HG03442 (cell line): ENCODE data around the gene SLC22A23.
"Not testable (repeated sequence)": the region's sequence is repeated elsewhere in the genome, so short reads cannot be mapped to it uniquely, and the experiment has no call there.

Experiments
- ATAC-seq: cut with Tn5 transposase; IDR thresholded peaks from one replicate; pipeline ENCODE4 v1.9.1; 2021; ENCODE audit warnings: mild to moderate bottlenecking, moderate library complexity; ENCODE audit not compliant: unreplicated experiment

SLC22A23 gene

DNA sequence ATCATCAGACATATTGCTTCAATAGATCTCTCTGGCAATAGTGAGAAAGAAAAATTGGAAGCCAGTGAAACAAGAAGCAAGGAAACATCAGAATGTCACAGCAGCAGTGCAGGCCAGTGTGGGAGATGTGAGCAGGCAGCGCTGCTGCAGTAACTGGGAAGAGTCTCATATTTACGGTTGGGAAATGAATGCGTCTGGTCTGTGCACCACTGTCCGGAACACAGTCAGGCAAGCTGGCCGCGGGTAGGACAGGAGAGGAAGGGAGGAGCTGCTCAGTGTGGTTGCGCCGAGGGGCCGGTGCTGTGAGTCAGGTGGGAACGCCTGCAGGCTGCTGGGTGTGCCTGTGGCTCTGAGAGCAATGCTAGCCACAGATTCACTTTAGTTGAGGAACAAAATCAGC lies 204.5 kb downstream of the SLC22A23 start:
- no peak for ATAC-seq

DNA sequence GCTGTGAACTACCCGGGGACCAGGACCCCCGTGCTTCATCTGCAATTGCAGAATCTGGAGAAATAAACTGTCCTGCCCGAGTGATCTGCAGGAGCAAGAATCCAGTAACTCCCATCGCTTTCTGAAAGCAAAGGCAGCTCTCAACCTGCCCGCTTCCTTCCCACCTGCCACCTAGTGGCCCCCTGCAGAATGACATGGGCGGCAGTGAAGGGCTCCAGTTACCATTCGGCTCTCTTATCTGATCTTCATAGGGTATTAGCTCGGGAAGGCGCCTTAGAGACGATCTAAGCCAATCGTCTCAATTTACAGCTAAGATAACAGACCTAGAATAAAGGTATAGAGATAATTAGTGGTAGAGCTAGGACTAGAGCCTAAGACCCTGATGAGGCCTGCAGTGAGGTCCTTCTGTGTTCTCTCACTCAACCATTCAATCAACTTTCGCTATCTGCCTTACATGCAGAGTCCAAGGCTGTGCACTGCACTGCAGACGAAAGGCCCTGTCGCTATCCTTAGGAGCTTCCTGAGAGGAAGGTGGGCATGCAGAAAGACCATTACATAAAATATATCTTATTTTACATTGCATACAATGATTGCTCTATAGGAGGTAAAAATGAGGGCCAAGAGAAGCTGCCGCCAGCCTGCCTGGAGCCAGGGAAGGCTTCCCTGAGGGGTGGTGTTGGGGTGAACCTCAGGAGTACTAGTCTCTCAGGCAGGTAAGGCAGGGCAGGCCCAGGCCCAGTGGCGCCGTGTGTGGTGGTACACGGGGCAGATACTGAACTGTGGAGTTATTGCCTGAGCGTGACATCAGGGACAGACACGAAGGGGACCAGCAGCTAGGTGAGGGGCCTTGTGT lies 205.2 kb downstream of the SLC22A23 start:
- peak; percentile 79 for ATAC-seq

- ATAC-seq: no peak
Measured at GRCh38 chr6:3250231-3250675, 206.6 kb downstream of the SLC22A23 start.

DNA sequence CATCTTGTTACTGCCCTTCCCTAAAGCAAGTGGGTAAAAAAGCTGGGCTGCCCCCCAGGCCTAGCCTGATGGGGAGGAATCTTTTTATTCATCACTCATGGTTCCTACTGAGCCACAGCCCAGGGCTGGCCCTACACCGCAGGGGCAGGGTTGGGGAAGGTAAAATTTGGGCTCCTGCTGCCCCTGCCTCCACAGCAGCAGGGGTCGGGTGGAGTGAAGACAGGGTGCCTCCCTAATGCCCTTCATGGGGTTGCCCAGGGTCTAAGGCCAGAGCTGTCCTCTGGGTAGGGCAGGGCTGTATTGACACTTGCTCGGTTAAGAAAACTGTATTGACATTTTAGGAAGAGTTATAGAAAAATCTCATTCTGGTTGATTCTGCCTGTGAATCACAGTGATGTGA lies 207.0 kb downstream of the SLC22A23 start:
- ATAC-seq: no peak

GRCh38 chr6:3247255-3248146 lies 209.3 kb downstream of the SLC22A23 start:
- ATAC-seq: no peak

DNA sequence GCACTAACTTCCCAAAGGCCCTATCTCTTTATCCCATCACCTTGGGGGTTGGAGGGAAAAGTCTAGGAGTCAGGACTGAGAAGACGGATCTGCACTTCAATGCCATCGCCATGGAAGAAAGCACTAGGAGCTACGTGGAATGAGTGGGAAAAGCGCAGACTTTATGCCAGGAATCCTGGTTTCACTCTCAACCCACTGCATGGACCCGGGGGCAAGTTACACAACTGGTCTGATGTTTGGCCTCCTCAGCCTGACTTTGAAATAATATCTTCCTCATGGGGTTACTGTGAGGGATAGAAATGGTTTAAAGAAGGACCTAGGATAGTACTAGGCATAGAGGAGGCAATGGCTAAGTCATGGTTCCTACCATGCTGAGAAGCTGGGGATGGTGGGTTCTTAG lies 211.6 kb downstream of the SLC22A23 start:
- ATAC-seq: no peak

- not testable (repeated sequence) for ATAC-seq
Measured at GRCh38 chr6:3244832-3245161, 212.1 kb downstream of the SLC22A23 start.

- ATAC-seq: no peak
Measured at GRCh38 chr6:3244003-3244831, 212.6 kb downstream of the SLC22A23 start.

GRCh38 chr6:3242768-3243167 lies 214.1 kb downstream of the SLC22A23 start:
- no peak for ATAC-seq

- ATAC-seq: not testable (repeated sequence)
Measured at GRCh38 chr6:3241745-3242144, 215.1 kb downstream of the SLC22A23 start.

DNA sequence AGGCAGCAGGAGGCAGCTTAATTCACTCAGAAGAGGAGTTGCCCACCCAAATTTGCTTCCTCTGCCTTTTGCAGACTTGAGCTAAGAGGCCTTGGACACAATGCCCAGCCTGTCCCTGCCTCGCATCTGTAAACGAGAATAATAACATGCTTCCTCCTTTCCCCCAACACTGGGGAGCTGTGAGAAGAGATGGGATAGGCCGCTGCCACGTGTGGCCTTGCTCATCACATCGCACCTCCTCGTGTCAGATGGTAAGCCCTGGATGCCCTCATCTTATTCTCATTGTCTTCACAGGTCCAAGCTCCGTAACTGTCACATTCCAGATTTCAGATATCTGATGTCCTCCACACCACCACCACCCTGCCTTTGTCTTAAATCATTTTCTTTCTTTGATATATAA lies 216.3 kb downstream of the SLC22A23 start:
- no peak for ATAC-seq

DNA sequence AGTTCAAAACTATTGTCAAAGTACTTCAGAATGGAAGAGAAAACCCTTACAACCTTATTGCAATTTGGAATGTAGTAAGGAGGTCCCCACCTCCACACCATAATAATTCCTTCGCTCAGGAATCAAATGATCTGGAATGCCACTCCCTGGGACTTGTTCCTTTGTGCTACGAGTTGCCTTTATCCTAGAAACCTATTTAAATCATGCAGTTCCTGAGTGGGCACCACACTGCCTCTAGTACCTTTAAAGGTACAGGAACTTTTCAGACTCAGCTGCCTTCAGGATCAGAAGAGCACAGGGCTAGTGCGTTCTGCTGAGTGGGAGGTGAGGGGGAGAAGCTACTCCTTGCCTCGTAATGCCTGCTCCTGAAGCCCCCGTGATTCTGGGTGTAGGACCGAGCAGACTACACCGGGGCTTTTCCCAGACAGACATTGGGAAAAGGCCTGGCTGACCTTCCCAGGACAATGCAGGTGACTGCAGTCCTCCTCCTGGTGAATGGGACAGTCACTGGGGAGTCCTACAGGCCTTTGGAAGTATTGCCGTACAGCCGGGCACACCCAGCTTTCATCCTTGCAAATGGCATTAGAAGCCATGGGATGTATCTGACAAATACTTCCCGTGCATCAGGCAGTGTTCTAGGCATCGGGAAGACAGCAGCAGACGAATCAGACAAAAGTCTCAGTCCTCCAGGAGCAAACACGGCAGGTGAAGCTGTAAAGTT lies 217.6 kb downstream of the SLC22A23 start:
- ATAC-seq: no peak

GRCh38 chr6:3237761-3238662 lies 218.8 kb downstream of the SLC22A23 start:
- ATAC-seq: no peak

- no peak for ATAC-seq
Measured at GRCh38 chr6:3236005-3236404, 220.8 kb downstream of the SLC22A23 start.

DNA sequence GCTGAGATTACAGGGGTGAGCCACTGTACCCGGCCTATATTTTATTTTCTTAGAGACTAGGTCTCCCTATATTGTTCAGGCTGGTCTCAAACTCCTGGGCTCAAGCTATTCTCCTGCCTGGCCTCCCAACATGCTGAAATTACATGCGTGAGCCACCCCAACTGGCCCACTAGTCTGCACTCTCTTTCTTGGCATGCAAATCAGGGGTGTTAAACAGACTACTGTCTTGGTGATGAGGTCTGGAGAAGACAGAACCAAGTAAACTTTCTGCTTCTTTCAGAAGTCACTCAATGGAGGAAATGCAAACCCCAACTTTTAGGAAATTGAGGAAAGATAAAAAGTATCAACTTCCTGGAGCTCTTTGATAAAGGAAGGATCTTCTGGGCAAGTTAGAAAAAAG lies 221.4 kb downstream of the SLC22A23 start:
- no peak for ATAC-seq

DNA sequence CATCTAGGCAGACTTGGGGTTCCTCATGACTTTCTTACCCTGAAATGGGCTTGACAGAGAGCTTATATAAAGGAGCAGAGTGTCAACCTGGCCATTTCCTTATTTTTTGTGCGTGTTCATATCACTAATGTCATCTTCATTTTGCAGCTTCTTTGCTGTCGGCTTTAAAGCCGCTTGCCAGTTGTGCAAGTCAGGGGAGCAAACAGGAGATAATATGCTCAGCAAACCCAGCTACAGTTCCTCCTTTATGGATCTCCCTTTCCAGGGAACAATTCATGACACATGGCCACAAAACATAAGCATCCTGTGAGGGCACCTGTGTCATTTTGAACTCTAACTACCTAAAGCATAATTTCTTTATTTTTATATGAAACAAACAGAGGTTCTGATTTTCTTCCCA lies 222.9 kb downstream of the SLC22A23 start:
- no peak for ATAC-seq

GRCh38 chr6:3233321-3233720 lies 223.5 kb downstream of the SLC22A23 start:
- no peak for ATAC-seq

DNA sequence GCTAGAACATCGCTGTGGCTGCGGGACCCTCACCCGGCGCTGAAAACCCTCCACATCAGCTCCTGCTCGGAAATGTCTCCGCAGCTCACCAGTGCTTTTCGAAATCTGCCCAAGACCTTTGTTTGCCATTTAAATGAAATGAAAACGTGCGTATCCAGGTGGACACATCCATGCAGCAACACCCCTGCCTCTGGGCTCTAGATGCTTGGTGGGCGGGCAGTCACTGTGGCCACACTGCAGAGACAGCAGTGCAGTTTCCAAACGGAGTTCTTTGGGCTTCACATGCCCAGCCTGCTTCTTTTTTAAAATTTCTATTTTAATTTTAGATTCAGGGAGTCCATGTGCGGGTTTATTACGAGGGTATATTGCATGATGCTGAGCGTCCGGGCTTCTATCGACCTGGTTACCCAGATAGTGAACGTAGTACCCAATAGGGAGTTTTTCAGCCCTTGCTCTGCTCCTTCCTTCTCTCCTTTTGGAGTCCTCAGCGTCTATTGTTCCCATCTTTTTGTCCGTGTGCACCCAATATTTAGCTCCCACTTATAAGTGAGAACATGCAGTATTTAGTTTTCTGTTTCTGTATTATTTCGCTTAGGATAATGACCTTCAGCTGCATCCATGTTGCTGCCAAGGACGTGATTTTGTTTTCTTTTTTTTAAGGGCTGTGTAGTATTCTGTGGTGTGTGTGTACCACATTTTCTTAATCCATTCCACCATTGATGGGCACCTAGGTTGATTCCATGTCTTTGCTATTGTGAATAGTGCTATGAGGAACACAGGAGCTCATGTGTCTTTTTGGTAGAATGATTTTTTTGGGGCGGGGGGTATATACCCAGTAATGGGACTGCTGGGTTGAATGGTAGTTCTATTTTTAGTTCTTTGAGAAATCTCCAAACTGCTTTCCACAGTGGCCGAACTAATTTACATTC lies 224.6 kb downstream of the SLC22A23 start:
- ATAC-seq: no peak
